ENCODE data around the gene RASSF9.

The RASSF9 gene

GRCh38 chr12:85775091-85775490, 61.1 kb downstream of the RASSF9 start:
- Mint-ChIP-seq H3K4me3 (no peak overlapping the region), H3K27me3 (no peaks in the 10 kb centered on the region), H3K36me3 (ENCODE audit: insufficient read depth) (no peaks in the 10 kb centered on the region), H3K27ac (ENCODE audit: low read depth) (no peak overlapping the region), H3K9me3 (peaks cover 32% of the 10 kb centered on the region), H3K4me1 (no peaks in the 10 kb centered on the region)
- ATAC-seq (replicated peaks; ENCODE audit: extremely low read depth, poor library complexity, severe bottlenecking) (no peak), DNase-seq (ENCODE audit: low spot score in 2 of 2) (no peak)

GRCh38 chr12:85765453-85765869, 70.7 kb downstream of the RASSF9 start:
- DNase-seq (ENCODE audit: low spot score in 2 of 2) (no peak), ATAC-seq (replicated peaks; ENCODE audit: extremely low read depth, poor library complexity, severe bottlenecking) (no peak)
- no peaks in the 10 kb centered on the region for H3K27me3 Mint-ChIP-seq
- no peak overlapping the region for H3K27ac Mint-ChIP-seq (ENCODE audit: low read depth)
- H3K4me1 Mint-ChIP-seq: no peaks in the 10 kb centered on the region
- peaks cover 7% of the 10 kb centered on the region for H3K9me3 Mint-ChIP-seq
- H3K36me3 Mint-ChIP-seq (ENCODE audit: insufficient read depth): no peaks in the 10 kb centered on the region
- no peak overlapping the region for H3K4me3 Mint-ChIP-seq

GRCh38 chr12:85759623-85760022, 76.6 kb downstream of the RASSF9 start:
- H3K36me3 Mint-ChIP-seq (ENCODE audit: insufficient read depth): no peaks in the 10 kb centered on the region
- no peaks in the 10 kb centered on the region for H3K27me3 Mint-ChIP-seq
- H3K4me1 Mint-ChIP-seq: no peaks in the 10 kb centered on the region
- no peak overlapping the region for H3K4me3 Mint-ChIP-seq
- ATAC-seq (replicated peaks; ENCODE audit: extremely low read depth, poor library complexity, severe bottlenecking) (no peak), DNase-seq (ENCODE audit: low spot score in 2 of 2) (no peak)
- peaks cover 15% of the 10 kb centered on the region for H3K9me3 Mint-ChIP-seq
- H3K27ac Mint-ChIP-seq (ENCODE audit: low read depth): no peak overlapping the region

GRCh38 chr12:85759091-85759490, 77.1 kb downstream of the RASSF9 start:
- ATAC-seq (replicated peaks; ENCODE audit: extremely low read depth, poor library complexity, severe bottlenecking) (no peak), DNase-seq (ENCODE audit: low spot score in 2 of 2) (no peak)
- Mint-ChIP-seq H3K4me3 (no peak overlapping the region), H3K27ac (ENCODE audit: low read depth) (no peak overlapping the region), H3K36me3 (ENCODE audit: insufficient read depth) (no peaks in the 10 kb centered on the region), H3K9me3 (peaks cover 19% of the 10 kb centered on the region), H3K27me3 (no peaks in the 10 kb centered on the region), H3K4me1 (no peaks in the 10 kb centered on the region)

DNA sequence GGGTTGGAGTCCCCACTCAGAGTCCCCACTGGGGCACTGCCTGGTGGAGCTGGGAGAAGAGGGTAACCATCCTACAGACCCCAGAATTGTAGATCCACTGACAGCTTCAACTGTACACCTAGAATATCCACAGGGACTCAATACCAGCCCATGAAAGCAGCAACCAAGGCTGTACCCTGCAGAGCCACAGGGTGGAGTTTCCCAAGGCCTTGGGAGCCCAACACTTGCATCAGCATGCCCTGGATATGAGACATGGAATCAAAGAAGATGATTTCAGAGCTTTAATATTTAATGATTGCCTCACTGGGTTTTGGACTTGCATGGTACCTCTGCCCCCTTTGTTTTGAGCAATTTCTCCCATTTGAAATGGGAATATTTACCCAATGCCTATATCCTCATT, 80.4 kb downstream of the RASSF9 start:
- no peak overlapping the region for H3K27ac Mint-ChIP-seq (ENCODE audit: low read depth)
- no peak overlapping the region for H3K4me3 Mint-ChIP-seq
- H3K9me3 Mint-ChIP-seq: peaks cover 28% of the 10 kb centered on the region
- ATAC-seq (replicated peaks; ENCODE audit: extremely low read depth, poor library complexity, severe bottlenecking) (no peak), DNase-seq (ENCODE audit: low spot score in 2 of 2) (no peak)
- H3K36me3 Mint-ChIP-seq (ENCODE audit: insufficient read depth): no peaks in the 10 kb centered on the region
- H3K4me1 Mint-ChIP-seq: no peaks in the 10 kb centered on the region
- H3K27me3 Mint-ChIP-seq: no peaks in the 10 kb centered on the region
